ENCODE measurements around the gene LBH.

DNA sequence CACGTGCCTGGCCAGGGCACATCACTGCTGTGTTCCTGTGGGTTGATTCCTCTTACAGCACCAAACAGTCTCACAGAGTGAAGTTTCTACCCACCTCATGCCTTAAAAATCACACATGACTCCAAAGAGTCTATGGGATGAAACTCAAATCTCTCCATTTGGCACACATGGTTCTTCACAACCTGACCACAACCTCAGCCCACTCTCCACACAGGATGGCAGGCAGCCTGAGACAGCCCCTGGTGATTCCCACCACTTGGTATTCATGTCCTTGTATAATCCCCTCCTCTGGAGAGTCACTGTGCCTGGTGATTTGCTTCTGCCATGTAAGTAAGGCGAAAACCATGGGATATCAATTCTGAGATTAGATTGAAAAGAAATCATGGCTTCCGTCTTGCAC, 46.2 kb downstream of the LBH start:
- TF ChIP-seq POLR2AphosphoS5 (IDR thresholded peaks at IDR 0.05; ENCODE audit: low read depth, low read length) (no peak), POLR2A (IDR thresholded peaks at IDR 0.05; ENCODE audit: borderline replicate concordance, extremely low read depth, insufficient read depth, insufficient read length) (no peak), ZNF274 (IDR thresholded peaks at IDR 0.05; ENCODE audit: low read depth, low read length) (no peak), ATF3 (IDR thresholded peaks at IDR 0.05) (no peak), EZH2 (IDR thresholded peaks at IDR 0.05) (no peak), ZFX (IDR thresholded peaks at IDR 0.05) (no peak)
- TF ChIP-seq, protein P1, sequence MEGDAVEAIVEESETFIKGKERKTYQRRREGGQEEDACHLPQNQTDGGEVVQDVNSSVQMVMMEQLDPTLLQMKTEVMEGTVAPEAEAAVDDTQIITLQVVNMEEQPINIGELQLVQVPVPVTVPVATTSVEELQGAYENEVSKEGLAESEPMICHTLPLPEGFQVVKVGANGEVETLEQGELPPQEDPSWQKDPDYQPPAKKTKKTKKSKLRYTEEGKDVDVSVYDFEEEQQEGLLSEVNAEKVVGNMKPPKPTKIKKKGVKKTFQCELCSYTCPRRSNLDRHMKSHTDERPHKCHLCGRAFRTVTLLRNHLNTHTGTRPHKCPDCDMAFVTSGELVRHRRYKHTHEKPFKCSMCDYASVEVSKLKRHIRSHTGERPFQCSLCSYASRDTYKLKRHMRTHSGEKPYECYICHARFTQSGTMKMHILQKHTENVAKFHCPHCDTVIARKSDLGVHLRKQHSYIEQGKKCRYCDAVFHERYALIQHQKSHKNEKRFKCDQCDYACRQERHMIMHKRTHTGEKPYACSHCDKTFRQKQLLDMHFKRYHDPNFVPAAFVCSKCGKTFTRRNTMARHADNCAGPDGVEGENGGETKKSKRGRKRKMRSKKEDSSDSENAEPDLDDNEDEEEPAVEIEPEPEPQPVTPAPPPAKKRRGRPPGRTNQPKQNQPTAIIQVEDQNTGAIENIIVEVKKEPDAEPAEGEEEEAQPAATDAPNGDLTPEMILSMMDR (IDR thresholded peaks at IDR 0.05 in 2 of 3, conservative IDR thresholded peaks at IDR 0.05 in 1 of 3; ENCODE audit: borderline replicate concordance in 1 of 3, insufficient read depth in 1 of 3, low read depth in 2 of 3, low read length in 2 of 3), result no peak
